H1 (cell line): ENCODE results near the gene GP9. TPM values are rescaled to one million over a fixed set of nuclear protein-coding genes. Genes with fewer than 3 reads are reported as not detected.

Source experiments
- CTCF ChIA-PET: fragments of 300-600 bp; sonication (Branson Sonifier 250); formaldehyde crosslinking; loops from one replicate; lab custom pipeline; 2021; ENCODE audit not compliant: partially characterized antibody; lab: Charles Lee
- POLR2A ChIA-PET: fragments of 300-600 bp; sonication (Branson Sonifier 250); formaldehyde crosslinking; loops from one replicate; lab custom pipeline; 2021; ENCODE audit warnings: inconsistent platforms; ENCODE audit not compliant: partially characterized antibody; lab: Charles Lee
- DNase-seq, 2 experiments: peaks; one replicate each; pipeline versions ENCODE4 v3.0.0 to v3.0.0-alpha.2; 2010 to 2022; ENCODE audit warnings: low spot score in 2 of 2, low read depth in 1 of 2, mixed read lengths in 1 of 2
- FAIRE-seq: peaks from 2 replicates; lab custom pipeline; 2011; peaks lifted over from hg19 to GRCh38; lab: Jason Lieb, UNC
- H2AFZ ChIP-seq: 2 replicates; pipeline ENCODE4 v1.8.1; 2012; ENCODE audit warnings: low read length, inconsistent platforms
- H2AK5ac ChIP-seq: 2 replicates; pipeline ENCODE4 v1.6.1; 2013; ENCODE audit warnings: low read depth, low read length
- H2BK120ac ChIP-seq: replicated peaks from 2 replicates; pipeline ENCODE3; 2013; ENCODE audit warnings: low read depth, low read length, inconsistent platforms
- H2BK12ac ChIP-seq: 2 replicates; pipeline ENCODE4 v1.6.1; 2013; ENCODE audit warnings: low read depth, low read length
- H2BK15ac ChIP-seq: 2 replicates; pipeline ENCODE4 v1.6.1; 2013; ENCODE audit warnings: low read length
- H2BK20ac ChIP-seq: 2 replicates; pipeline ENCODE4 v1.6.1; 2013; ENCODE audit warnings: low read length
- H2BK5ac ChIP-seq: 2 replicates; pipeline ENCODE4 v1.6.1; 2013; ENCODE audit warnings: low read depth, low read length
- H3K14ac ChIP-seq: 2 replicates; pipeline ENCODE4 v1.6.1; 2013; ENCODE audit warnings: inconsistent platforms; ENCODE audit not compliant: insufficient read length
- H3K18ac ChIP-seq: 2 replicates; pipeline ENCODE4 v1.6.1; 2013; ENCODE audit warnings: low read length; ENCODE audit errors: extremely low read depth
- H3K23ac ChIP-seq: 2 replicates; pipeline ENCODE4 v1.6.1; 2013; ENCODE audit warnings: inconsistent platforms; ENCODE audit not compliant: insufficient read length
- H3K23me2 ChIP-seq: 2 replicates; pipeline ENCODE4 v1.6.1; 2013; ENCODE audit warnings: low read depth, low read length
- H3K27ac ChIP-seq: 2 replicates; pipeline ENCODE4 v1.6.1; 2011; ENCODE audit warnings: low read depth, low read length, inconsistent platforms
- H3K27me3 ChIP-seq, 4 experiments: replicated peaks in 1 of 4; 1 replicate in 1 of 4; 2 replicates in 3 of 4; pipeline versions ENCODE4 v1.6.1 to v1.8.1; 2011 to 2013; ENCODE audit warnings: low read length in 3 of 4, mild to moderate bottlenecking in 3 of 4, inconsistent platforms in 2 of 4, mixed read lengths in 2 of 4, moderate library complexity in 1 of 4; ENCODE audit not compliant: control insufficient read depth in 3 of 4, insufficient read depth in 3 of 4; ENCODE audit errors: extremely low read depth in 1 of 4
- H3K36me3 ChIP-seq, 4 experiments: 2 replicates each; pipeline versions ENCODE4 v1.6.1 to v1.8.1; 2011 to 2013; ENCODE audit warnings: mild to moderate bottlenecking in 4 of 4, low read length in 3 of 4, moderate library complexity in 2 of 4, control low read depth in 1 of 4, inconsistent platforms in 1 of 4; ENCODE audit not compliant: insufficient read depth in 4 of 4, control insufficient read depth in 2 of 4
- H3K4ac ChIP-seq: replicated peaks from 2 replicates; pipeline ENCODE3; 2013; ENCODE audit warnings: low read length, low read depth, mixed read lengths, inconsistent platforms; ENCODE audit not compliant: insufficient read length
- H3K4me1 ChIP-seq, 4 experiments: replicated peaks in 1 of 4; 1 replicate in 1 of 4; 2 replicates in 3 of 4; pipeline versions ENCODE4 v1.6.1 to v1.8.1; 2011 to 2013; ENCODE audit warnings: low read length in 3 of 4, inconsistent platforms in 2 of 4, mixed read lengths in 1 of 4; ENCODE audit not compliant: insufficient read depth in 4 of 4, control insufficient read depth in 3 of 4
- H3K4me2 ChIP-seq, 2 experiments: 2 replicates each; pipeline versions ENCODE4 v1.6.1 to v1.8.1; 2011 to 2013; ENCODE audit warnings: low read depth in 2 of 2, low read length in 2 of 2, control low read depth in 1 of 2, inconsistent platforms in 1 of 2, mild to moderate bottlenecking in 1 of 2; ENCODE audit not compliant: insufficient read depth in 1 of 2
- H3K4me3 ChIP-seq, 4 experiments: fragments of 200-600, 300-600 bp in 1 of 4; sonication (generic), shearing (Covaris generic), sonication (Bioruptor Twin) in 1 of 4; 2 replicates each; pipeline versions ENCODE4 v1.5.1 to v1.8.1; 2011 to 2016; ENCODE audit warnings: low read length in 4 of 4, low read depth in 3 of 4, control low read depth in 2 of 4, inconsistent platforms in 2 of 4, mild to moderate bottlenecking in 2 of 4, mixed read lengths in 1 of 4, moderate library complexity in 1 of 4; ENCODE audit not compliant: insufficient read depth in 2 of 4; ENCODE audit errors: extremely low read depth in 1 of 4
- H3K56ac ChIP-seq: replicated peaks from 2 replicates; pipeline ENCODE3; 2013; ENCODE audit warnings: low read depth, mild to moderate bottlenecking, mixed read lengths, low read length, inconsistent platforms; ENCODE audit not compliant: insufficient read length
- H3K79me1 ChIP-seq: 2 replicates; pipeline ENCODE4 v1.6.1; 2013; ENCODE audit warnings: low read depth, low read length, control low read depth
- H3K79me2 ChIP-seq, 2 experiments: 2 replicates each; pipeline versions ENCODE4 v1.6.1 to v1.8.1; 2012 to 2013; ENCODE audit warnings: low read length in 2 of 2, mild to moderate bottlenecking in 2 of 2, inconsistent platforms in 1 of 2; ENCODE audit not compliant: insufficient read depth in 2 of 2, control insufficient read depth in 1 of 2
- H3K9ac ChIP-seq, 4 experiments: replicated peaks in 1 of 4; 1 replicate in 1 of 4; 2 replicates in 3 of 4; pipeline versions ENCODE4 v1.6.1 to v1.8.1; 2011 to 2013; ENCODE audit warnings: low read depth in 3 of 4, low read length in 3 of 4, control low read depth in 2 of 4, mild to moderate bottlenecking in 2 of 4, moderate library complexity in 2 of 4, inconsistent platforms in 1 of 4; ENCODE audit errors: extremely low read depth in 1 of 4
- H3K9me3 ChIP-seq, 2 experiments: 2 replicates each; pipeline versions ENCODE4 v1.6.1 to v1.8.1; 2012 to 2013; ENCODE audit warnings: mild to moderate bottlenecking in 2 of 2, moderate library complexity in 2 of 2, control low read depth in 1 of 2, inconsistent platforms in 1 of 2, low read depth in 1 of 2, low read length in 1 of 2, mixed read lengths in 1 of 2; ENCODE audit not compliant: insufficient read depth in 2 of 2
- H4K20me1 ChIP-seq, 2 experiments: replicated peaks in 1 of 2; 2 replicates each; pipeline versions ENCODE3 to v1.8.1; 2011 to 2013; ENCODE audit warnings: inconsistent platforms in 2 of 2, low read length in 2 of 2, mild to moderate bottlenecking in 1 of 2; ENCODE audit not compliant: insufficient read depth in 2 of 2, control insufficient read depth in 1 of 2
- H4K5ac ChIP-seq: 2 replicates; pipeline ENCODE4 v1.6.1; 2013; ENCODE audit warnings: low read length, low read depth, mixed read lengths, inconsistent platforms; ENCODE audit not compliant: insufficient read length
- H4K8ac ChIP-seq: 2 replicates; pipeline ENCODE4 v1.8.0; 2013; ENCODE audit warnings: mild to moderate bottlenecking, moderate library complexity, low read length, inconsistent platforms; ENCODE audit not compliant: insufficient read depth; ENCODE audit errors: extremely low read depth
- H4K91ac ChIP-seq: replicated peaks from 2 replicates; pipeline ENCODE3; 2013; ENCODE audit warnings: low read length, mixed read lengths, inconsistent platforms; ENCODE audit not compliant: insufficient read length
- ATF2 ChIP-seq: IDR thresholded peaks from 2 replicates; pipeline ENCODE4 v1.6.1; 2012; ENCODE audit warnings: low read length, inconsistent platforms
- CTCF ChIP-seq, 3 experiments: IDR thresholded peaks; 1 replicate in 2 of 3; 2 replicates in 1 of 3; pipeline versions ENCODE4 v1.5.1 to v1.6.1; 2011; ENCODE audit warnings: low read length in 3 of 3, mild to moderate bottlenecking in 3 of 3, inconsistent platforms in 2 of 3, low read depth in 1 of 3, moderate library complexity in 1 of 3; ENCODE audit not compliant: insufficient read depth in 1 of 3; ENCODE audit errors: control extremely low read depth in 1 of 3
- EZH2 ChIP-seq: fragments of 200-600 bp; sonication (generic); IDR thresholded peaks from 2 replicates; pipeline ENCODE4 v1.7.1; 2012; ENCODE audit warnings: low read depth, mild to moderate bottlenecking, moderate library complexity, low read length, inconsistent platforms; ENCODE audit not compliant: severe bottlenecking
- FOSL1 ChIP-seq: IDR thresholded peaks from 2 replicates; pipeline ENCODE4 v1.6.1; 2011; ENCODE audit warnings: mild to moderate bottlenecking, low read depth, low read length, moderate library complexity; ENCODE audit not compliant: insufficient read depth
- POU5F1 ChIP-seq: IDR thresholded peaks from 2 replicates; pipeline ENCODE4 v1.6.1; 2011; ENCODE audit warnings: low read depth, mild to moderate bottlenecking, low read length, moderate library complexity
- SP1 ChIP-seq: IDR thresholded peaks from 2 replicates; pipeline ENCODE4 v1.6.1; 2011; ENCODE audit warnings: low read depth, low read length
- SP2 ChIP-seq: IDR thresholded peaks from 2 replicates; pipeline ENCODE4 v1.6.1; 2012; ENCODE audit warnings: mild to moderate bottlenecking, low read length, inconsistent platforms
- SRF ChIP-seq: IDR thresholded peaks from 2 replicates; pipeline ENCODE4 v1.6.1; 2011; ENCODE audit warnings: mild to moderate bottlenecking, low read depth, low read length, moderate library complexity
- YY1 ChIP-seq: IDR thresholded peaks from 2 replicates; pipeline ENCODE4 v1.6.1; 2011; ENCODE audit warnings: low read depth, mild to moderate bottlenecking, low read length
- ZNF274 ChIP-seq: IDR thresholded peaks from 2 replicates; pipeline ENCODE4 v1.7.0; 2012; ENCODE audit warnings: low read length, borderline replicate concordance; ENCODE audit errors: extremely low read depth
- WGBS, 2 experiments: shearing (Covaris generic) in 1 of 2; methylation state at CpG; one replicate each; pipeline versions ENCODE4 v1.1.6 to v1.1.7; 2013 to 2015; ENCODE audit warnings: low lambda C conversion rate in 2 of 2, mixed read lengths in 2 of 2, inconsistent platforms in 1 of 2, low coverage in 1 of 2, missing lambda C conversion rate in 1 of 2; ENCODE audit not compliant: insufficient replicate concordance in 2 of 2, insufficient coverage in 1 of 2, insufficient read length in 1 of 2; ENCODE audit errors: extremely low coverage in 1 of 2, missing lambda C conversion rate in 1 of 2; 5-methylcytosine and 5-hydroxymethylcytosine counted together
- polyA plus RNA-seq, 7 experiments: library from polyadenylated mRNA; depleted of rRNA in 3 of 7; stranded (reverse) in 5 of 7; unstranded in 2 of 7; fragments of >200 nt in 5 of 7; fragments of 200-250 nt in 2 of 7; gene quantifications; 1 replicate in 5 of 7; 2 replicates in 1 of 7; 4 replicates in 1 of 7; pipeline versions ENCODE4 v1.2.1 to v1.2.3, GENCODE V29; 2011 to 2013; ENCODE audit warnings: missing spikeins in 2 of 7, mixed read lengths in 2 of 7
- total RNA-seq: library from RNA; stranded (reverse); fragmentation: NEBNext Ultra II Directional; extraction: Animal tissue kit (Norgen Biotek cat#: 25700); gene quantifications from 2 replicates; pipeline ENCODE4 v1.2.1, GENCODE V29; 2021

The GP9 gene
- total and polyA plus RNA-seq, 2 of the 8 experiments (the other 6 are each of a cell fraction or from before 2014, with no cell fraction given) = not detected

- 90% methylated on average over 13 of the region's 13 CpGs; no CpG with 5 or more reads in 1 of the 2 experiments for WGBS, 2 experiments
- no peak overlapping the region for H4K8ac ChIP-seq
- no peak overlapping the region for H3K9ac ChIP-seq
- POLR2A ChIA-PET = no interaction called here
- peaks cover 5 to 23% (median 19%) of the 10 kb centered on the region in 4 experiments for H3K27me3 ChIP-seq
- CTCF ChIA-PET = interaction anchor here (0.9 to 2.4 kb wide), 5 partner anchors 9 to 59 kb away, joined by 3 to 10 read pairs (median 3); partner anchors contain the start of gene EFCC1
- no peaks in the 10 kb centered on the region for H3K79me1 ChIP-seq
- H3K79me2 ChIP-seq = no peaks in the 10 kb centered on the region
- H3K27ac ChIP-seq = no peak overlapping the region
- H2BK5ac ChIP-seq = no peak overlapping the region
- no peak overlapping the region for H4K5ac ChIP-seq
- no peak overlapping the region for H3K4ac ChIP-seq
- H2BK20ac ChIP-seq = no peak overlapping the region
- no peak overlapping the region for H4K91ac ChIP-seq
- no peak overlapping the region for H2BK15ac ChIP-seq
- no peaks in the 10 kb centered on the region for H3K9me3 ChIP-seq
- no peak overlapping the region for H2BK12ac ChIP-seq
- H2AFZ ChIP-seq = no peak overlapping the region
- H3K56ac ChIP-seq = no peak overlapping the region
- H2AK5ac ChIP-seq = no peak overlapping the region
- H3K4me2 ChIP-seq = no peak overlapping the region
- no peak overlapping the region for H2BK120ac ChIP-seq
- H3K4me3 ChIP-seq = no peak overlapping the region
- H3K18ac ChIP-seq = no peak overlapping the region
- no peak overlapping the region for H3K14ac ChIP-seq
- H3K36me3 ChIP-seq = no peaks in the 10 kb centered on the region
- DNase-seq = no peak
- no peaks in the 10 kb centered on the region; the same call in 1 of the 2 replicates for H3K23me2 ChIP-seq
- H3K23ac ChIP-seq = no peak overlapping the region
- H4K20me1 ChIP-seq = no peaks in the 10 kb centered on the region
- FAIRE-seq = no peak
- peaks cover 0 to 4% (median 0%) of the 10 kb centered on the region in 4 experiments; a peak in 3 of 7 replicates for H3K4me1 ChIP-seq
- TF ChIP-seq ZNF274 (no peak), YY1 (no peak), SP2 (no peak), SP1 (no peak), CTCF (IDR thresholded peaks at IDR 0.05; ENCODE audit: control extremely low read depth in 1 of 3, insufficient read depth in 1 of 3, low read depth in 1 of 3, low read length in 3 of 3) (no peak), EZH2 (no peak), SRF (no peak), FOSL1 (no peak), POU5F1 (no peak), ATF2 (no peak)
These were observed 31.7 kb upstream of the GP9 start for GRCh38 chr3:129028866-129029265.
